HUES6 (cell line): ENCODE measurements around the gene GAS2L3.
"Not testable (repeated sequence)": the region's sequence is repeated elsewhere in the genome, so short reads cannot be mapped to it uniquely, and the experiment has no call there.

ENCODE experiments used
- H3K27ac ChIP-seq: 2 replicates; pipeline ENCODE4 v1.7.0; 2013; ENCODE audit warnings: low read depth, mild to moderate bottlenecking, low read length, inconsistent platforms
- H3K27me3 ChIP-seq: 2 replicates; pipeline ENCODE4 v1.6.1; 2013; ENCODE audit warnings: low read length; ENCODE audit not compliant: control insufficient read depth, insufficient read depth
- H3K36me3 ChIP-seq: 2 replicates; pipeline ENCODE4 v1.6.1; 2013; ENCODE audit warnings: low read length; ENCODE audit not compliant: control insufficient read depth, insufficient read depth
- H3K4me1 ChIP-seq: 2 replicates; pipeline ENCODE4 v1.6.1; 2013; ENCODE audit warnings: low read length; ENCODE audit not compliant: control insufficient read depth, insufficient read depth
- H3K4me3 ChIP-seq: 2 replicates; pipeline ENCODE4 v1.5.1; 2013; ENCODE audit warnings: low read depth, low read length
- H3K9ac ChIP-seq: one replicate; pipeline ENCODE4 v1.6.1; 2013; ENCODE audit warnings: mild to moderate bottlenecking, low read length
- H3K9me3 ChIP-seq: 2 replicates; pipeline ENCODE4 v1.6.1; 2013; ENCODE audit warnings: low read depth, low read length; ENCODE audit not compliant: control insufficient read depth, insufficient read depth

Gene GAS2L3

GRCh38 chr12:100554608-100555077, 18.8 kb upstream of the GAS2L3 start:
- Histone ChIP-seq H3K4me1 (no peaks in the 10 kb centered on the region), H3K27me3 (no peaks in the 10 kb centered on the region), H3K36me3 (no peaks in the 10 kb centered on the region), H3K9me3 (no peaks in the 10 kb centered on the region), H3K4me3 (no peak overlapping the region), H3K9ac (no peak overlapping the region), H3K27ac (no peak overlapping the region)

GRCh38 chr12:100555722-100556121, 17.8 kb upstream of the GAS2L3 start:
- Histone ChIP-seq H3K36me3 (no peaks in the 10 kb centered on the region), H3K27ac (no peak overlapping the region), H3K9ac (no peak overlapping the region), H3K4me3 (no peak overlapping the region), H3K9me3 (no peaks in the 10 kb centered on the region), H3K27me3 (no peaks in the 10 kb centered on the region), H3K4me1 (no peaks in the 10 kb centered on the region)

- Histone ChIP-seq H3K27me3 (no peaks in the 10 kb centered on the region), H3K27ac (no peak overlapping the region), H3K4me1 (no peaks in the 10 kb centered on the region), H3K9me3 (no peaks in the 10 kb centered on the region), H3K9ac (no peak overlapping the region), H3K4me3 (no peak overlapping the region), H3K36me3 (no peaks in the 10 kb centered on the region)
Observed at GRCh38 chr12:100557357-100557756, 16.1 kb upstream of the GAS2L3 start.

GRCh38 chr12:100559261-100559660, 14.2 kb upstream of the GAS2L3 start:
- H3K9ac ChIP-seq, H3K9me3 ChIP-seq, H3K36me3 ChIP-seq, H3K4me1 ChIP-seq, H3K27me3 ChIP-seq, H3K4me3 ChIP-seq, H3K27ac ChIP-seq: not testable (repeated sequence)

- Histone ChIP-seq H3K9me3 (no peaks in the 10 kb centered on the region), H3K4me1 (no peaks in the 10 kb centered on the region), H3K9ac (no peak overlapping the region), H3K27me3 (no peaks in the 10 kb centered on the region; the same call in 1 of the 2 replicates), H3K4me3 (no peak overlapping the region), H3K27ac (no peak overlapping the region), H3K36me3 (no peaks in the 10 kb centered on the region)
Observed at GRCh38 chr12:100564090-100564489, 9.4 kb upstream of the GAS2L3 start.

GRCh38 chr12:100564905-100565467, 8.5 kb upstream of the GAS2L3 start:
- H3K9ac ChIP-seq, result no peak overlapping the region

GRCh38 chr12:100565987-100566545, 7.4 kb upstream of the GAS2L3 start:
- peaks cover 2% of the 10 kb centered on the region; the same call in 1 of the 2 replicates for H3K27me3 ChIP-seq
- H3K36me3 ChIP-seq, result no peaks in the 10 kb centered on the region
- no peak overlapping the region for H3K27ac ChIP-seq
- no peak overlapping the region for H3K9ac ChIP-seq
- H3K4me3 ChIP-seq, result no peak overlapping the region
- no peaks in the 10 kb centered on the region for H3K4me1 ChIP-seq
- H3K9me3 ChIP-seq, result no peaks in the 10 kb centered on the region

More at GRCh38 chr12:100564905-100565467, 8.5 kb upstream of the GAS2L3 start:
- Histone ChIP-seq H3K36me3 (no peaks in the 10 kb centered on the region), H3K27ac (no peak overlapping the region), H3K4me3 (no peak overlapping the region), H3K9me3 (no peaks in the 10 kb centered on the region), H3K27me3 (no peaks in the 10 kb centered on the region; the same call in 1 of the 2 replicates), H3K4me1 (no peaks in the 10 kb centered on the region)

- no peak overlapping the region for H3K27ac ChIP-seq
- H3K4me1 ChIP-seq, result no peaks in the 10 kb centered on the region
- peaks cover 8% of the 10 kb centered on the region for H3K27me3 ChIP-seq
- H3K9me3 ChIP-seq, result no peaks in the 10 kb centered on the region
- H3K36me3 ChIP-seq, result no peaks in the 10 kb centered on the region
- H3K4me3 ChIP-seq, result no peak overlapping the region
- H3K9ac ChIP-seq, result no peak overlapping the region
Observed at GRCh38 chr12:100566887-100567637, 6.4 kb upstream of the GAS2L3 start.

- H3K9ac ChIP-seq, result no peak overlapping the region
- no peaks in the 10 kb centered on the region for H3K9me3 ChIP-seq
- no peak overlapping the region for H3K27ac ChIP-seq
- peaks cover 15% of the 10 kb centered on the region for H3K27me3 ChIP-seq
- H3K4me3 ChIP-seq, result no peak overlapping the region
- no peaks in the 10 kb centered on the region for H3K36me3 ChIP-seq
- no peaks in the 10 kb centered on the region for H3K4me1 ChIP-seq
Observed at GRCh38 chr12:100567945-100568344, 5.5 kb upstream of the GAS2L3 start.

- H3K9ac ChIP-seq, result no peak overlapping the region
- H3K4me3 ChIP-seq, result no peak overlapping the region
- H3K27ac ChIP-seq, result no peak overlapping the region
- peaks cover 26% of the 10 kb centered on the region for H3K27me3 ChIP-seq
- no peaks in the 10 kb centered on the region for H3K36me3 ChIP-seq
- no peaks in the 10 kb centered on the region for H3K4me1 ChIP-seq
- H3K9me3 ChIP-seq, result no peaks in the 10 kb centered on the region
Observed at GRCh38 chr12:100572184-100572583, 1.3 kb upstream of the GAS2L3 start.
